Effector memory CD4-positive, alpha-beta T cell (primary cell): Measurements from ENCODE around the gene CSF3.
A peak's percentile ranks its signal among the peaks of the same experiment; 100 is the strongest.

Source experiments
- DNase-seq, 3 donors: peaks; one replicate each; pipeline ENCODE4 v3.0.0-alpha.2; 2020
- H3K27ac ChIP-seq: 2 replicates; pipeline ENCODE4 v1.7.0; 2013; ENCODE audit warnings: mild to moderate bottlenecking, low read length, moderate library complexity; ENCODE audit not compliant: insufficient read depth, poor library complexity, severe bottlenecking
- H3K27me3 ChIP-seq: replicated peaks from 2 replicates; pipeline ENCODE4 v1.7.0; 2013; ENCODE audit warnings: mild to moderate bottlenecking, low read length; ENCODE audit not compliant: insufficient read depth, control insufficient read depth, poor library complexity, severe bottlenecking
- H3K36me3 ChIP-seq: 2 replicates; pipeline ENCODE4 v1.7.0; 2013; ENCODE audit warnings: mild to moderate bottlenecking, low read length, moderate library complexity; ENCODE audit not compliant: control insufficient read depth, insufficient read depth
- H3K4me1 ChIP-seq: 2 replicates; pipeline ENCODE4 v1.7.0; 2013; ENCODE audit warnings: low read length, mild to moderate bottlenecking; ENCODE audit not compliant: control insufficient read depth, insufficient read depth, poor library complexity, severe bottlenecking
- H3K4me3 ChIP-seq: 2 replicates; pipeline ENCODE4 v1.7.0; 2013; ENCODE audit warnings: low read length, low read depth, mild to moderate bottlenecking; ENCODE audit not compliant: insufficient read depth, poor library complexity, severe bottlenecking
- H3K9me3 ChIP-seq: 2 replicates; pipeline ENCODE4 v1.7.0; 2013; ENCODE audit warnings: mild to moderate bottlenecking, low read length, moderate library complexity; ENCODE audit not compliant: control insufficient read depth

The CSF3 gene

GRCh38 chr17:40059729-40060475 lies 44.7 kb downstream of the CSF3 start:
- Histone ChIP-seq H3K27ac (no peak overlapping the region), H3K4me3 (no peak overlapping the region), H3K36me3 (no peaks in the 10 kb centered on the region), H3K4me1 (peaks cover 22% of the 10 kb centered on the region), H3K9me3 (no peaks in the 10 kb centered on the region), H3K27me3 (no peaks in the 10 kb centered on the region)
- no peak for DNase-seq

GRCh38 chr17:40060887-40061608 lies 45.8 kb downstream of the CSF3 start:
- Histone ChIP-seq H3K9me3 (no peaks in the 10 kb centered on the region), H3K27ac (no peak overlapping the region), H3K4me3 (no peak overlapping the region), H3K36me3 (no peaks in the 10 kb centered on the region), H3K4me1 (peaks cover 33% of the 10 kb centered on the region), H3K27me3 (no peaks in the 10 kb centered on the region)
- no peak for DNase-seq

GRCh38 chr17:40061609-40062038 lies 46.4 kb downstream of the CSF3 start:
- Histone ChIP-seq H3K27ac (no peak overlapping the region), H3K4me3 (no peak overlapping the region), H3K27me3 (no peaks in the 10 kb centered on the region), H3K36me3 (no peaks in the 10 kb centered on the region), H3K4me1 (peaks cover 33% of the 10 kb centered on the region), H3K9me3 (no peaks in the 10 kb centered on the region)
- no peak for DNase-seq

- Histone ChIP-seq H3K27me3 (no peaks in the 10 kb centered on the region), H3K4me3 (peak within 1 kb of the TSS; percentile 91), H3K9me3 (no peaks in the 10 kb centered on the region), H3K4me1 (peaks cover 40% of the 10 kb centered on the region), H3K36me3 (no peaks in the 10 kb centered on the region), H3K27ac (peak within 1 kb of the TSS; percentile 75)
- DNase-seq, result peak; percentile 51 to 59 (median 51)
Observed at GRCh38 chr17:40062329-40063186, 47.3 kb downstream of the CSF3 start, which contains the start of gene THRA. TSS of gene THRA (plus strand) at chr17:40062965. CDS start at chr17:40074489, 11,524 bp downstream.

- Histone ChIP-seq H3K4me3 (peak overlapping the region; percentile 91), H3K27me3 (no peaks in the 10 kb centered on the region), H3K9me3 (no peaks in the 10 kb centered on the region), H3K36me3 (no peaks in the 10 kb centered on the region), H3K4me1 (peaks cover 47% of the 10 kb centered on the region), H3K27ac (peak overlapping the region; percentile 75)
- DNase-seq, result no peak
Observed at GRCh38 chr17:40063187-40063771, 48.0 kb downstream of the CSF3 start.

- peak overlapping the region; percentile 75 for H3K27ac ChIP-seq
- H3K27me3 ChIP-seq, result no peaks in the 10 kb centered on the region
- peaks cover 54% of the 10 kb centered on the region for H3K4me1 ChIP-seq
- H3K36me3 ChIP-seq, result no peaks in the 10 kb centered on the region
- peak overlapping the region; percentile 91 for H3K4me3 ChIP-seq
- DNase-seq, result no peak
- no peaks in the 10 kb centered on the region for H3K9me3 ChIP-seq
Observed at GRCh38 chr17:40063901-40064531, 48.8 kb downstream of the CSF3 start.

- H3K4me1 ChIP-seq, result peaks cover 66% of the 10 kb centered on the region
- H3K36me3 ChIP-seq, result no peaks in the 10 kb centered on the region
- peak overlapping the region; percentile 45 for H3K27ac ChIP-seq
- H3K9me3 ChIP-seq, result no peaks in the 10 kb centered on the region
- H3K27me3 ChIP-seq, result no peaks in the 10 kb centered on the region
- no peak overlapping the region for H3K4me3 ChIP-seq
- no peak for DNase-seq
Observed at GRCh38 chr17:40064971-40065768, 49.9 kb downstream of the CSF3 start.

GRCh38 chr17:40065769-40066510 lies 50.7 kb downstream of the CSF3 start:
- H3K27ac ChIP-seq, result no peak overlapping the region
- H3K9me3 ChIP-seq, result no peaks in the 10 kb centered on the region
- H3K4me1 ChIP-seq, result peaks cover 73% of the 10 kb centered on the region
- no peaks in the 10 kb centered on the region for H3K36me3 ChIP-seq
- no peaks in the 10 kb centered on the region for H3K27me3 ChIP-seq
- DNase-seq, result no peak
- no peak overlapping the region for H3K4me3 ChIP-seq
